ENCODE results near the gene OR2A14. TPM values are rescaled to one million over a fixed set of nuclear protein-coding genes. Genes with fewer than 3 reads are reported as not detected.

The OR2A14 gene
- total and polyA plus RNA-seq, 2 of the 4 experiments (the other 2 are of a cell fraction), result not detected

GRCh38 chr7:144109283-144109682 lies 13.7 kb upstream of the OR2A14 start, which contains the start of gene OR2A2:
TSS of gene OR2A2 (plus strand) at chr7:144109583. CDS start at chr7:144109583, 0 bp downstream.
- no peak within 1 kb of the TSS for H3K9ac ChIP-seq (ENCODE audit: low read depth, low read length)
- intact Hi-C loops (cut with micrococcal nuclease), result no loop called here

More at GRCh38 chr7:144109283-144109682, 13.7 kb upstream of the OR2A14 start, which contains the start of gene OR2A2:
- no peak within 1 kb of the TSS for H4K91ac ChIP-seq (ENCODE audit: insufficient read depth, low read depth, low read length)
- H2BK120ac ChIP-seq (ENCODE audit: low read depth, low read length), result no peak within 1 kb of the TSS
- ATAC-seq (ENCODE audit: low read depth) (no peak), DNase-seq (no peak)
- H3K23ac ChIP-seq (ENCODE audit: low read depth, low read length), result no peak within 1 kb of the TSS
- dilution Hi-C loops (cut with HindIII; ENCODE audit: low sequenced_read_pairs, unreplicated experiment), result no loop called here
- H3K36me3 ChIP-seq (ENCODE audit: control insufficient read depth, insufficient read depth, low read length), result no peaks in the 10 kb centered on the region
- no peaks in the 10 kb centered on the region for H3K4me1 ChIP-seq (ENCODE audit: control insufficient read depth, insufficient read depth, low read length)
- no peak within 1 kb of the TSS for H2AK5ac ChIP-seq (ENCODE audit: low read depth, low read length)
- H2BK15ac ChIP-seq (ENCODE audit: low read depth, low read length), result no peak within 1 kb of the TSS
- H3K56ac ChIP-seq (ENCODE audit: extremely low read depth, insufficient read depth, low read length), result no peak within 1 kb of the TSS
- no peak within 1 kb of the TSS for H2AK9ac ChIP-seq (replicated peaks; ENCODE audit: low read depth, low read length, poor library complexity)
- no peak for TF ChIP-seq RFX5 (IDR thresholded peaks at IDR 0.05; ENCODE audit: low read depth, low read length)
- no peak for TF ChIP-seq MAZ (IDR thresholded peaks at IDR 0.05; ENCODE audit: borderline replicate concordance, low read depth, low read length)
- no peak for TF ChIP-seq BHLHE40 (IDR thresholded peaks at IDR 0.05; ENCODE audit: low read depth, low read length)
- TF ChIP-seq RAD21 (IDR thresholded peaks at IDR 0.05; ENCODE audit: low read length), result no peak
- TF ChIP-seq CHD1 (IDR thresholded peaks at IDR 0.05; ENCODE audit: low read depth, low read length), result no peak
- no peak for TF ChIP-seq CEBPB (IDR thresholded peaks at IDR 0.05; ENCODE audit: low read depth, low read length)
- no peak for TF ChIP-seq MXI1 (IDR thresholded peaks at IDR 0.05; ENCODE audit: borderline replicate concordance, low read depth, low read length)
- TF ChIP-seq RCOR1 (IDR thresholded peaks at IDR 0.05; ENCODE audit: insufficient replicate concordance, low read length), result no peak
- no peak for TF ChIP-seq MAFK (IDR thresholded peaks at IDR 0.05; ENCODE audit: low read depth, low read length)
- TF ChIP-seq ELK1 (IDR thresholded peaks at IDR 0.05; ENCODE audit: borderline replicate concordance, low read depth, low read length), result no peak
- TF ChIP-seq USF2 (IDR thresholded peaks at IDR 0.05; ENCODE audit: low read depth, low read length), result no peak
- TF ChIP-seq CTCF (conservative IDR thresholded peaks at IDR 0.05; ENCODE audit: low read depth, low read length), result no peak
- no peak for TF ChIP-seq NFE2L2 (IDR thresholded peaks at IDR 0.05; ENCODE audit: low read depth, low read length)
- H3K4me2 ChIP-seq (ENCODE audit: low read depth, low read length), result no peak within 1 kb of the TSS
- CTCF ChIA-PET, result no interaction called here
- POLR2A ChIA-PET (ENCODE audit: unreplicated experiment), result no interaction called here
- no peak within 1 kb of the TSS for H4K5ac ChIP-seq (ENCODE audit: low read depth, low read length)
- H2AFZ ChIP-seq (replicated peaks; ENCODE audit: low read length, poor library complexity), result no peak within 1 kb of the TSS
- WGBS, 2 experiments (ENCODE audit: extremely low coverage in 2 of 2, insufficient read length in 1 of 2), result no CpG with 5 or more reads among the region's 2 CpGs
- no peak within 1 kb of the TSS for H2BK5ac ChIP-seq (ENCODE audit: low read depth, low read length, poor library complexity, severe bottlenecking)
- H3K27ac ChIP-seq (ENCODE audit: insufficient read depth, low read length), result no peak within 1 kb of the TSS
- H3K27me3 ChIP-seq (ENCODE audit: control insufficient read depth, insufficient read depth, low read length), result no peaks in the 10 kb centered on the region
- no peak within 1 kb of the TSS for H2BK20ac ChIP-seq (ENCODE audit: low read depth, low read length)
- no peaks in the 10 kb centered on the region for H3K9me3 ChIP-seq (ENCODE audit: control insufficient read depth, insufficient read depth, low read length)
- no TSS peak for BruUV-seq (replicated peaks)
- H3K18ac ChIP-seq (ENCODE audit: low read depth, low read length), result no peak within 1 kb of the TSS
- no peak within 1 kb of the TSS for H3K4me3 ChIP-seq (ENCODE audit: insufficient read depth, low read depth, low read length)
- no peaks in the 10 kb centered on the region for H3K9me1 ChIP-seq (ENCODE audit: insufficient read depth, low read length)
- no peak within 1 kb of the TSS for H4K8ac ChIP-seq (ENCODE audit: low read depth in 2 of 2, low read length in 2 of 2)
- no peak within 1 kb of the TSS for H3K14ac ChIP-seq (replicated peaks; ENCODE audit: low read depth, low read length)
- in situ Hi-C loops (cut with MboI; ENCODE audit: low sequenced_read_pairs), result no loop called here
- H3K79me1 ChIP-seq (ENCODE audit: low read depth in 1 of 2, low read length in 2 of 2), result no peaks in the 10 kb centered on the region
- no peak within 1 kb of the TSS for H3K4ac ChIP-seq (ENCODE audit: low read depth, low read length)
- H4K20me1 ChIP-seq (ENCODE audit: insufficient read depth, low read length), result no peaks in the 10 kb centered on the region
